Activated T-cell treated with anti-CD3 and anti-CD28 coated beads for 48 hours (primary cell): ENCODE measurements around the gene ARF6.

Source experiments
- DNase-seq: peaks from one replicate; pipeline ENCODE4 v3.0.0-alpha.2; 2020; ENCODE audit warnings: low read depth

ARF6 gene

GRCh38 chr14:49940808-49941421 is 48.0 kb downstream of the ARF6 start:
- DNase-seq = no peak

- DNase-seq = no peak
Observed at GRCh38 chr14:49942090-49942489, 49.2 kb downstream of the ARF6 start.

GRCh38 chr14:49944501-49944900 is 51.6 kb downstream of the ARF6 start:
- DNase-seq = no peak

GRCh38 chr14:49945448-49946319 is 52.8 kb downstream of the ARF6 start:
- no peak for DNase-seq
